Caco-2 (cell line): ENCODE data around the gene PLCXD1. TPM values are rescaled to one million over a fixed set of nuclear protein-coding genes. Genes with fewer than 3 reads are reported as not detected.

ENCODE experiments used
- BruUV-seq: library from RNA; stranded (reverse); fragments of 400-500 nt; replicated peaks from 2 replicates; lab custom pipeline; 2021; lab: Mats Ljungman, UMichigan
- CTCF ChIA-PET: fragments of 300-600 bp; sonication (Branson Sonifier 250); formaldehyde crosslinking; loops from one replicate; lab custom pipeline; 2022; ENCODE audit warnings: antibody characterized with exemption; lab: Charles Lee
- POLR2A ChIA-PET: fragments of 300-600 bp; sonication (Branson Sonifier 250); formaldehyde crosslinking; loops from one replicate; lab custom pipeline; 2022; ENCODE audit warnings: antibody characterized with exemption; lab: Charles Lee
- DNase-seq, 2 experiments: peaks; one replicate each; pipeline versions ENCODE4 v3.0.0 to v3.0.0-alpha.2; 2020 to 2022
- H3K27me3 ChIP-seq: replicated peaks from 2 replicates; pipeline ENCODE4 v1.6.0; 2011; ENCODE audit warnings: low read length; ENCODE audit not compliant: control insufficient read depth, insufficient read depth
- H3K36me3 ChIP-seq: 2 replicates; pipeline ENCODE4 v1.5.1; 2011; ENCODE audit warnings: low read length; ENCODE audit not compliant: control insufficient read depth, insufficient read depth
- H3K4me1 ChIP-seq: fragments of 250-450 bp; sonication (Bioruptor Pico); 2 replicates; pipeline ENCODE4 v1.5.1; 2020; ENCODE audit warnings: mild to moderate bottlenecking
- H3K4me3 ChIP-seq: 2 replicates; pipeline ENCODE4 v1.5.1; 2011; ENCODE audit warnings: low read depth, mild to moderate bottlenecking, control low read depth, low read length
- H3K9me3 ChIP-seq: fragments of 250-450 bp; sonication (Bioruptor Pico); 2 replicates; pipeline ENCODE4 v1.5.1; 2020; ENCODE audit warnings: mild to moderate bottlenecking, moderate library complexity
- H3K27ac Mint-ChIP-seq: one replicate; pipeline ENCODE4 v1.8.0; 2022; ENCODE audit warnings: mixed read lengths; ENCODE audit not compliant: unreplicated experiment
- H3K27me3 Mint-ChIP-seq: one replicate; pipeline ENCODE4 v1.8.0; 2022; ENCODE audit warnings: mixed read lengths; ENCODE audit not compliant: insufficient read depth, unreplicated experiment
- H3K36me3 Mint-ChIP-seq: one replicate; pipeline ENCODE4 v1.8.0; 2022; ENCODE audit warnings: mild to moderate bottlenecking, mixed read lengths; ENCODE audit not compliant: insufficient read depth, unreplicated experiment
- H3K4me1 Mint-ChIP-seq: one replicate; pipeline ENCODE4 v1.8.0; 2022; ENCODE audit warnings: low read depth, mixed read lengths; ENCODE audit not compliant: unreplicated experiment
- H3K4me3 Mint-ChIP-seq: one replicate; pipeline ENCODE4 v1.8.0; 2022; ENCODE audit warnings: mild to moderate bottlenecking, moderate library complexity, mixed read lengths; ENCODE audit not compliant: unreplicated experiment
- H3K9me3 Mint-ChIP-seq: one replicate; pipeline ENCODE4 v1.8.0; 2022; ENCODE audit warnings: mixed read lengths; ENCODE audit not compliant: unreplicated experiment
- CTCF ChIP-seq, 2 experiments: fragments of 200-600 bp in 1 of 2; IDR thresholded peaks; 1 replicate in 1 of 2; 2 replicates in 1 of 2; pipeline versions ENCODE4 v1.5.1 to v1.8.0; 2011 to 2022; ENCODE audit warnings: antibody characterized with exemption in 1 of 2, control low read depth in 1 of 2, inconsistent platforms in 1 of 2, low read depth in 1 of 2, low read length in 1 of 2, mild to moderate bottlenecking in 1 of 2, moderate library complexity in 1 of 2; ENCODE audit not compliant: insufficient read depth in 1 of 2, severe bottlenecking in 1 of 2, unreplicated experiment in 1 of 2
- intact Hi-C: fragments of 100-400 bp; cut with micrococcal nuclease; formaldehyde crosslinking; loops from one replicate; pipeline ENCODE4 v1.10.0; 2022; ENCODE audit not compliant: unreplicated experiment
- total RNA-seq: library from RNA; stranded (reverse); gene quantifications from 2 replicates; pipeline ENCODE4 v1.2.3, GENCODE V29; 2022

The PLCXD1 gene
- total RNA-seq, 1 experiment from 2014 or later: 53.9 TPM

- Histone ChIP-seq H3K27me3 (no peaks in the 10 kb centered on the region), H3K4me1 (peaks cover 4% of the 10 kb centered on the region; the same call in 1 of the 2 replicates), H3K36me3 (peaks cover 17% of the 10 kb centered on the region), H3K4me3 (no peak overlapping the region), H3K9me3 (no peaks in the 10 kb centered on the region)
- Mint-ChIP-seq H3K9me3 (no peaks in the 10 kb centered on the region), H3K4me3 (no peak overlapping the region), H3K27me3 (no peaks in the 10 kb centered on the region), H3K27ac (no peak overlapping the region), H3K4me1 (no peaks in the 10 kb centered on the region), H3K36me3 (peaks cover 74% of the 10 kb centered on the region)
- POLR2A ChIA-PET: no interaction called here
- CTCF ChIA-PET: no interaction called here
- TF ChIP-seq CTCF (IDR thresholded peaks at IDR 0.05; ENCODE audit: insufficient read depth in 1 of 2, low read depth in 1 of 2, low read length in 1 of 2, severe bottlenecking in 1 of 2, unreplicated experiment in 1 of 2): no peak
- BruUV-seq: no TSS peak
- intact Hi-C loops: no loop called here
- no peak for DNase-seq
These were observed 7.4 kb downstream of the PLCXD1 start for GRCh38 chrX:288561-288991.

- ChIA-PET CTCF (no interaction called here), POLR2A (no interaction called here)
- no peaks in the 10 kb centered on the region for H3K27me3 ChIP-seq
- no peak overlapping the region for H3K4me3 Mint-ChIP-seq
- no peak overlapping the region for H3K4me3 ChIP-seq
- no TSS peak for BruUV-seq
- no peak for DNase-seq
- H3K9me3 ChIP-seq: no peaks in the 10 kb centered on the region
- no peaks in the 10 kb centered on the region for H3K4me1 ChIP-seq
- peaks cover 14% of the 10 kb centered on the region for H3K36me3 ChIP-seq
- H3K36me3 Mint-ChIP-seq: peaks cover 75% of the 10 kb centered on the region
- H3K27me3 Mint-ChIP-seq: no peaks in the 10 kb centered on the region
- no peak overlapping the region for H3K27ac Mint-ChIP-seq
- no peak for TF ChIP-seq CTCF (IDR thresholded peaks at IDR 0.05; ENCODE audit: insufficient read depth in 1 of 2, low read depth in 1 of 2, low read length in 1 of 2, severe bottlenecking in 1 of 2, unreplicated experiment in 1 of 2)
- H3K9me3 Mint-ChIP-seq: no peaks in the 10 kb centered on the region
- H3K4me1 Mint-ChIP-seq: no peaks in the 10 kb centered on the region
- intact Hi-C loops: no loop called here
These were observed 9.4 kb downstream of the PLCXD1 start for GRCh38 chrX:290476-291166.

- POLR2A ChIA-PET: no interaction called here
These were observed 10.3 kb downstream of the PLCXD1 start for GRCh38 chrX:291411-291901.

More at GRCh38 chrX:291411-291901, 10.3 kb downstream of the PLCXD1 start:
- Histone ChIP-seq H3K9me3 (no peaks in the 10 kb centered on the region), H3K4me3 (no peak overlapping the region), H3K36me3 (peaks cover 12% of the 10 kb centered on the region), H3K27me3 (no peaks in the 10 kb centered on the region), H3K4me1 (no peaks in the 10 kb centered on the region)
- Mint-ChIP-seq H3K36me3 (peaks cover 75% of the 10 kb centered on the region), H3K27ac (no peak overlapping the region), H3K9me3 (no peaks in the 10 kb centered on the region), H3K4me3 (no peak overlapping the region), H3K4me1 (no peaks in the 10 kb centered on the region), H3K27me3 (no peaks in the 10 kb centered on the region)
- no TSS peak for BruUV-seq
- CTCF ChIA-PET: no interaction called here
- DNase-seq: no peak
- intact Hi-C loops: no loop called here
- no peak for TF ChIP-seq CTCF (IDR thresholded peaks at IDR 0.05; ENCODE audit: insufficient read depth in 1 of 2, low read depth in 1 of 2, low read length in 1 of 2, severe bottlenecking in 1 of 2, unreplicated experiment in 1 of 2)
